Endometrium (tissue), 2 donors: Measurements from ENCODE around the gene SIK3.
"Not testable (repeated sequence)": the region's sequence is repeated elsewhere in the genome, so short reads cannot be mapped to it uniquely, and the experiment has no call there.

Experiments
- FAIRE-seq: peaks from 2 replicates; lab custom pipeline; 2012; peaks lifted over from hg19 to GRCh38; lab: Jason Lieb, UNC
- donor health status: control.
- donor health status: control.

SIK3 gene

GRCh38 chr11:116825854-116826750 is 272.1 kb downstream of the SIK3 start:
- FAIRE-seq: no peak

- no peak for FAIRE-seq
Observed at GRCh38 chr11:116825434-116825833, 272.8 kb downstream of the SIK3 start.

GRCh38 chr11:116823031-116823843 is 275.0 kb downstream of the SIK3 start, which contains the start of gene APOA4:
Gene APOA4 (minus strand): TSS chr11:116823304. CDS start chr11:116823191, 113 bp downstream.
- no peak for FAIRE-seq

- no peak for FAIRE-seq
Observed at GRCh38 chr11:116822575-116822974, 275.7 kb downstream of the SIK3 start.

- FAIRE-seq: no peak
Observed at GRCh38 chr11:116821050-116821918, 276.9 kb downstream of the SIK3 start.

- FAIRE-seq: no peak
Observed at GRCh38 chr11:116819049-116819448, 279.2 kb downstream of the SIK3 start.

GRCh38 chr11:116814502-116814901 is 283.7 kb downstream of the SIK3 start:
- FAIRE-seq: no peak

- no peak for FAIRE-seq
Observed at GRCh38 chr11:116813781-116814471, 284.3 kb downstream of the SIK3 start.

GRCh38 chr11:116813170-116813569 is 285.1 kb downstream of the SIK3 start:
- FAIRE-seq: no peak

GRCh38 chr11:116812109-116812508 is 286.1 kb downstream of the SIK3 start:
- FAIRE-seq: peak; percentile 89

GRCh38 chr11:116811194-116811593 is 287.0 kb downstream of the SIK3 start:
- FAIRE-seq: no peak

GRCh38 chr11:116808262-116809175 is 289.7 kb downstream of the SIK3 start:
- FAIRE-seq: no peak

GRCh38 chr11:116807601-116808261 is 290.5 kb downstream of the SIK3 start:
- FAIRE-seq: no peak

GRCh38 chr11:116804001-116804400 is 294.2 kb downstream of the SIK3 start:
- no peak for FAIRE-seq

- not testable (repeated sequence) for FAIRE-seq
Observed at GRCh38 chr11:116801662-116802061, 296.6 kb downstream of the SIK3 start.

- FAIRE-seq: no peak
Observed at GRCh38 chr11:116800610-116801009, 297.6 kb downstream of the SIK3 start.

- no peak for FAIRE-seq
Observed at GRCh38 chr11:116798368-116798767, 299.9 kb downstream of the SIK3 start.

GRCh38 chr11:116797816-116798215 is 300.4 kb downstream of the SIK3 start:
- no peak for FAIRE-seq

GRCh38 chr11:116796548-116796947 is 301.7 kb downstream of the SIK3 start:
- no peak for FAIRE-seq

GRCh38 chr11:116794851-116795250 is 303.4 kb downstream of the SIK3 start:
- FAIRE-seq: no peak
